HG03064 (cell line): Measurements from ENCODE around the gene CES3.
"Not testable (repeated sequence)": the region's sequence is repeated elsewhere in the genome, so short reads cannot be mapped to it uniquely, and the experiment has no call there.

Experiments used
- ATAC-seq: cut with Tn5 transposase; IDR thresholded peaks from one replicate; pipeline ENCODE4 v1.9.1; 2021; ENCODE audit warnings: low read depth; ENCODE audit not compliant: unreplicated experiment

CES3 gene

DNA sequence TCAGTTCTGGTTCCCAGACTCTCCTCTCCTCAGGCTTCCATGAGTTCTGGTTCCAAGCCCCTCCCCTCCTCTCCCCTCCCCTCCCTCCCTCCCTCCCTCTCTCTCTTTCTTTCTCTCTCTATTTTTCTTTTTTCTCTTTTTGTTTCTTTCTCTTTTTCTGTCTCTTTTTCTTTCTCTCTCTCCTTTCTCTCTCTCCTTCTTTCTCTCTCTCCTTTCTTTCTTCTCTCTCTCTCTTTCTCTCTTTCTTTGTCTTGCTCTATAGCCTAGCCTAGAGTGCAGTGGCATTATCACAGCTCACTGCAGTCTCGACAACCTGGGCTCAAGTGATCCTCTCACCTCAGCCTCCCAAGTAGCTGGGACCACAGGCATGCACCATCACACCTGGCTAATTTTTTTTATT is 796 bp upstream of the CES3 start:
- no peak for ATAC-seq

DNA sequence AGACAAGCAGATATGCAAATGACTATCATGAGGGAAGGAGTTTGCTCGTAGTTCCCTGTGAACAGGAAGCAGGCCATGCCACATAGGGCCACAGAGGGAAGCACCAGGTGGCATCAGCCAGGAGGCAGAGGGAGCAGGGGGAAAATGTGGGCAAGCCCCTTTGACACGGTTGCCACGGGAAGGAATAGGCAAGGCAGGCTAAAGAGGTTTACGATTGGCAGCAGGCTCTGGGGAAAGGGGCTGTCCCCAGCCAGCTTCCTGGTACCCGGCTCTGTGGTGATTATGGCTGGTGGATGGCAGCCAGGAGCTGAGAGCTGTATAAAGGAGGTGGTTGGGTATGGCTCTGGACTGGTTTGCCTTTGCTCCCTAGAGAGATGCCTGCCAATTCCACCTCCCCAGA is 848 bp downstream of the CES3 start:
- no peak for ATAC-seq

DNA sequence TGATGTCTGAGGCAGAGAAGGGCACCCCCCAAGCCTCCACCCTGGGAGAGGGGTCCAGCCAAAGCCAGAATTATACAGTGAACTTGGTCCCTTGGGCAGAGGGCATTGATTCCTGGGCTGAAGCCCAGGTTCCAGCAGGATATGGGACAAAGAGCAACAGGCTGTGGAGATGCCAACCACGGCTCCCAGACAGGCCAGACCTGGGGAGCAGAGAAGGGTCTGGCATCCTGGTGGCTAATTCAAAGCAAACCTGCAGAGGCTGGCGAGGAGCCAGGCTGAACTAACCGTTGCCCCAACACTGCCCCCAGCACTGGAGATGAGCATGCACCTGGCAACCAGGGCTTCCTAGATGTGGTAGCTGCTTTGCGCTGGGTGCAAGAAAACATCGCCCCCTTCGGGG is 3.0 kb downstream of the CES3 start:
- no peak for ATAC-seq

DNA sequence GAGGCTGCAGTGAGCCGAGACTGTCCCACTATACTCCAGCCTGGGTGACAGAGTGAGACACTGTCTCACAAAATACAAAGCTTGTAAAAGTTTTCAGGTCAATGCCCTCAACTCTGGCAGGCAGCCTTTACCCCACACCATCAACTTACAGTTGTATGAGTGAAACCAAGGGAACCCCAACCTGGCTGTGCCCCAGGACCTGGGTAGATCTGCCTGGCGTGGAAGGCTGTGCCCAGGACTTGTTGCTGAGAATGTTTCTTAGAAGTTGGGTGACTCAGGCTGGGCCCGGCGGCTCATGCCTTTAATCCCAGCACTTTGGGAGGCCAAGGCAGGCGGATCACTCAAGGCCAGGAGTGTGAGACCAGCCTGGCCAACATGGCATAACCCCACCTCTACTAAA is 7.8 kb downstream of the CES3 start:
- no peak for ATAC-seq

DNA sequence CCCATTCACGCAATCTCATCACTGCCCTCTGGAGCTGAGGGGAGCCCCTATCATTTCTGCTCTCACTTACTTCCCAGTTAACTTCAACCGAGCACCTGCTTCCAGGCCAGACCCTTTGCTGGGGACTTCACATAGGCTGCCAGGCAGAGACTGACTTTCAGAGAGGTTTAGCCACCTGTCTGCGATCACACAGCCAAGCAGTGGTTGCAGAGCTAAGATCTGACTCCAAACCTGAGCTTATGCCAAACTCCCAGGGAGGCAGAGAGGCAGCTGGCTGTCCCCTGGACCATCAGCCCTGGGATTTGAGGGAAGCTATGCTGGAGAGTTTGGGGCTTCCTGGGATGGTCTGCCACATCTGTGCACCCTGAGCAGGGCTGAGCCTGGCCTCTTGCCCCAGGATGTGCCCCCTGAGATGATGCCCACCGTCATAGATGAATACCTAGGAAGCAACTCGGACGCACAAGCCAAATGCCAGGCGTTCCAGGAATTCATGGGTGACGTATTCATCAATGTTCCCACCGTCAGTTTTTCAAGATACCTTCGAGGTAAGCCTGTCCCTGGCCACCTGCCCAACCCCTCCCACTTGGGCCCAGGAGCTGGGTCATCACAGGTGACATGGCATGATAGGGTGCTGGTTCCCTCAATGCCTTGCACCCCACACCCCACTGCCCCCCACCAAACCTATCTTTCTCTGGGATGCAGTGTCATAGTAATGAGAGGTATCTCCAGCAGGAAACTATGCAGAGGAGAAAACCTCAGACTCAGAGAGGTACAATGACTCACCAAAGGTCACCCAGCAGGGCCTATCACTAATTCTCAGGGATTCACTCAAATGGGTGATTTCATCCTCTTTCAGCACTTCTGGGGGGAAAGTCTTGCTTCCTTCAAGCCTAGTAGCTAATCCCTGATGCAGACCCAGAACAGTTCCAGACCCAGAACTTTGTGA is 10.0 kb downstream of the CES3 start:
- ATAC-seq = no peak

DNA sequence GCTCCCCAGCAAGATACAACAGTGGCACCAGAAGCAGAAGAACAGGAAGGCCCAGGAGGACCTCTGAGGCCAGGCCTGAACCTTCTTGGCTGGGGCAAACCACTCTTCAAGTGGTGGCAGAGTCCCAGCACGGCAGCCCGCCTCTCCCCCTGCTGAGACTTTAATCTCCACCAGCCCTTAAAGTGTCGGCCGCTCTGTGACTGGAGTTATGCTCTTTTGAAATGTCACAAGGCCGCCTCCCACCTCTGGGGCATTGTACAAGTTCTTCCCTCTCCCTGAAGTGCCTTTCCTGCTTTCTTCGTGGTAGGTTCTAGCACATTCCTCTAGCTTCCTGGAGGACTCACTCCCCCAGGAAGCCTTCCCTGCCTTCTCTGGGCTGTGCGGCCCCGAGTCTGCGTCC is 11.9 kb downstream of the CES3 start:
- ATAC-seq = no peak

DNA sequence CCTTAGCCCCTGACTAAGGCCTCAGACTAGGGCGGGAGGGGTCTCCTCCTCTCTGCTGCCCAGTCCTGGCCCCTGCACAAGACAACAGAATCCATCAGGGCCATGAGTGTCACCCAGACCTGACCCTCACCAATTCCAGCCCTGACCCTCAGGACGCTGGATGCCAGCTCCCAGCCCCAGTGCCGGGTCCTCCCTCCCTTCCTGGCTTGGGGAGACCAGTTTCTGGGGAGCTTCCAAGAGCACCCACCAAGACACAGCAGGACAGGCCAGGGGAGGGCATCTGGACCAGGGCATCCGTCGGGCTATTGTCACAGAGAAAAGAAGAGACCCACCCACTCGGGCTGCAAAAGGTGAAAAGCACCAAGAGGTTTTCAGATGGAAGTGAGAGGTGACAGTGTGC is 12.7 kb downstream of the CES3 start:
- no peak for ATAC-seq

DNA sequence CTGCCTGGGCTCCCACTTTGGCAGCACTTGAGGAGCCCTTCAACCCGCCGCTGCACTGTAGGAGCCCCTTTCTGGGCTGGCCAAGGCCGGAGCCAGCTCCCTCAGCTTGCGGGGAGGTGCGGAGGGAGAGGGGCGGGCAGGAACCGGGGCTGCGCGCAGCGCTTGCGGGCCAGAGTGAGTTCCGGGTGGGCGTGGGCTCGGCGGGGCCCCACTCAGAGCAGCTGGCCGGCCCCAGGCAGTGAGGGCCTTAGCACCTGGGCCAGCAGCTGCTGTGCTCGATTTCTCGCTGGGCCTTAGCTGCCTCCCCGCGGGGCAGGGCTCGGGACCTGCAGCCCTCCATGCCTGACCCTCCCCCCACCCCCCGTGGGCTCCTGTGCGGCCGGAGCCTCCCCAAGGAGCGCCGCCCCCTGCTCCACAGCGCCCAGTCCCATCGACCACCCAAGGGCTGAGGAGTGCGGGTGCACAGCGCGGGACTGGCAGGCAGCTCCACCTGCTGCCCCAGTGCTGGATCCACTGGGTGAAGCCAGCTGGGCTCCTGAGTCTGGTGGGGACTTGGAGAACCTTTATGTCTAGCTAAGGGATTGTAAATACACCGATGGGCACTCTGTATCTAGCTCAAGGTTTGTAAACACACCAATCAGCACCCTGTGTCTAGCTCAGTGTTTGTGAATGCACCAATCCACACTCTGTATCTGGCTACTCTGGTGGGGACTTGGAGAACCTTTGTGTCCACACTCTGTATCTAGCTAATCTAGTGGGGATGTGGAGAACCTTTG is 13.3 kb downstream of the CES3 start:
- not testable (repeated sequence) for ATAC-seq

DNA sequence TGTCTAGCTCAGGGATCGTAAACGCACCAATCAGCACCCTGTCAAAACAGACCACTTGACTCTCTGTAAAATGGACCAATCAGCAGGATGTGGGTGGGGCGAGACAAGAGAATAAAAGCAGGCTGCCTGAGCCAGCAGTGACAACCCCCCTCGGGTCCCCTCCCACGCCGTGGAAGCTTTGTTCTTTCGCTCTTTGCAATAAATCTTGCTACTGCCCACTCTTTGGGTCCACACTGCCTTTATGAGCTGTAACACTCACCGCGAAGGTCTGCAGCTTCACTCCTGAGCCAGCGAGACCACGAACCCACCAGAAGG is 13.8 kb downstream of the CES3 start:
- ATAC-seq = not testable (repeated sequence)

DNA sequence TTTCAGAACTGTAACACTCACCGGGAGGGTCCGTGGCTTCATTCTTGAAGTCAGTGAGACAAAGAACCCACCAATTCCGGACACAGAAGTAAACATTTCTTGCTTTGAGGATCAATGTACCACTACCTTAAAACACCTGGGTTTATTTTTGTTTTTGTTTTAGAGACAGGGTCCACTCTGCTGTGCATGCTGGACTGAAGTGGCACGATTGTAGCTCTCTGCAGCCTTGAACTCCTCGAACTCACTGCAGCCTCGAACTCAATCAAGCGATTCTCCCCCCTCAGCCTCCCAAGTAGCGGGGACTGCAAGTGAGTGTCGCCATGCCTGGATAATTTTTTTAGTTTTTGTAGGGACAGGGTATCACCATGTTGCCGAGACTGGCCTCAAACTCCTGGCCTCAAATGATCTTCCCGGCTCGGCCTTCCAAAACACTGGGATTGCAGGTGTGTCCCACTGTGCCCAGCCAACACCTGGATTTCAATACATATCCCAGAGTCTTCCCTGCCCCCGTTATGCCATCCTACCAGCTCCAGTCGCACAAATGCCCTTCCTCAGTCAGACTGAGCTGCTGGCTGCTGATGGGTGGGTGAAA is 14.3 kb downstream of the CES3 start:
- ATAC-seq = no peak

DNA sequence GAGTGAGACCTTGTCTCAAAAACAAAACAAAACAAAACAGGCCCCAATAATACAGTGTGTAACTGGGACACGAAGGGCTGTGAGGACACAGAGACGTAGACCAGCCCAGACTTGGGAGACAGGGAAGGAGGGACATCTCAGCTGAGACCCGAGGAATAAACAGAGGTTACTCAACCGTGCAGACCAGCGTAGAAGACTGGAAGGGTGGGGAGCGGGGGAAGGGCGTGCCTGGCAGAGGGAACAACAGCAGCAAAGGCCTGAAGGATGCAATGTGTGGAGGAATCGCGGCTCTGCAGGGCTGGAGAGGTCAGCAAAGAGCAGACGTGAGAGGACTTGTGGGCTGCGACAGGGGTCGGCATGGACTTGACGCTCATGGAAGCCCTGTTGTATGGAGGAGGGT is 15.7 kb downstream of the CES3 start:
- ATAC-seq = no peak

DNA sequence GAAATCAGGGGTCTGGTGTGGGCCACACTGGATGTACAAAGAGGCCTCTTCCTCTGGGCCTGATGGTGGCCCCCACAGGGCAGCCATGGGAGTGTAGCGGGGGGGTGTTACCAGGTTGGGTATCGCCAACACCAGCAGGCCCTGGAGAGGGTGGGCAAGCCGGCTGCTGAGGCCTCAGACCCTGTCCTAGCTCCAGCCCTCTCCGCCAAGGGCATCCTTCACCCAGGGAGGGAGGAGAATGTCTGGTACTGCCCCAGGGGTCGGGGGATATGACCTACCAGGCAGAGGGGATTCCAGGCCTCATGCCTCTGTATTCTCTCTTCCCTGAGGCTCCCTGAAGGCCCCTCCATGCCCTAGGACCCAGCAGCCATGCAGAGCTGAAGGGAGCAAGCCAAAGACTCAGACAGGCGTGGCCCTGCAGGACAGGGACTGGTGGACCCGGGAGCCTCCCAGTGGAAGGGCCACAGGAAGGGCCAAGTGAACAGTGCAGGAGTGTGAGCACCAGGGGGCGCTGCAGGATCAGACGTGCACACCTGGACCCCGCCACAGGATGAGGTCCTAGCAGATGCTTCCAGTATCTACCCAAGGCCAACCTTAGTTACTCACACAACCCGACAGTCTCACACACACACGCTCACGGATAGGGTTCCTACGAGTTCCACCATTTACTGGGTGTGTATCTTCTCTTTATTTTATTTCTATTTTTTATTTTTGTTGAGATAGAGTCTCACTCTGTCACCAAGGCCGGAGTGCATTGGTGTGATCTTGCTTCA is 16.5 kb downstream of the CES3 start:
- no peak for ATAC-seq

DNA sequence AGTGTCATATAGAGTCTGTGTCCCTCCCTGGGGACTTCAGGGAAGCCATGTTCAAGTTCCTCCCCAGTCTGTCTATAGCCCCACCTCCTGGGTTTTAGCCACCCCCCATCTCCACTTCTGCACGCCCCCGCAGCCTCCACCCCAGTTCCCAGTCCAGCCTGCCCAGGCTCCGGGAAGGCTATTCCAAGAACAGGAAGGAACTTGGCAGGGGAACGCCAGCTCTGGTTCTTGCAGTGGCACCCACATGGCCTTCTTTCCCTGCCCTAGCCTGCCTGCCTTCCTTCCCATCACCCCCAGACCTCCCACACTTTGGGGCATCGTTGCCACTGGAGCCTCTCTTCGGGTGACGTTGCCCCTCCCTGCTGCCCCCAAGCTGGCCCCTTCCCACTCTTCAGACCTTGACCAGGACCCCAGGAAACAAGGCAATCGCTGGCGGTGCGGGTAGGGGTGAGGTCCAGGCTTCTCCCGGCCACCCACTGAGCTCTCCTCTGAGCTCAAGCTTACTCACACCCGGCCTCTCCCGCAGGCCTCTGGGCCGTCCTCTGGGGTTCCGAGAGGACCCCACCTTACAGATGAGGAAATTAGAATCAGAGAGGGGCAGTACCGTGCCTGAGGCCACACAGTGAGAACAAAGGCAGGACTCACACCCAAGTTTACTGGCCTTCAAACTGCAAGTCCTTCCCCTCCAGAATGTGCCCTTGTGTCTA is 18.1 kb downstream of the CES3 start:
- ATAC-seq = no peak

DNA sequence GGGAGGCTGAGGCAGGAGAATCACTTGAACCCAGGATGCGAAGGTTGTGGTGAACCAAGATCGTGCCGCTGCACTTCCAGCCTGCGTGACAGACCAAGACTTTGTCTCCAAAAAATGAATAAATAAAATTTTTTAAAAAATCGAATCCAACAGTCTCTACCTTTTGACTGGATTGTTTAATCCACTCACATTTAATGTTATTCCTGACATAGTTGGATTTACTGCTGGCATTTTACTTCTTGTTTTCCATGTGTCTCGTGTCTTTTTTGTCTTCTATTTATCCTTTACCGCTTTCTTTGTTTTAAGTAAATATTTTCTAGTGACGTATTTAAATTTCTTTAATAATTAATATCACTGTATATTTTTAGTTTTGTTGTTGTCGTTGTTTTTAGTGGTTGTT is 22.0 kb downstream of the CES3 start:
- ATAC-seq = no peak

DNA sequence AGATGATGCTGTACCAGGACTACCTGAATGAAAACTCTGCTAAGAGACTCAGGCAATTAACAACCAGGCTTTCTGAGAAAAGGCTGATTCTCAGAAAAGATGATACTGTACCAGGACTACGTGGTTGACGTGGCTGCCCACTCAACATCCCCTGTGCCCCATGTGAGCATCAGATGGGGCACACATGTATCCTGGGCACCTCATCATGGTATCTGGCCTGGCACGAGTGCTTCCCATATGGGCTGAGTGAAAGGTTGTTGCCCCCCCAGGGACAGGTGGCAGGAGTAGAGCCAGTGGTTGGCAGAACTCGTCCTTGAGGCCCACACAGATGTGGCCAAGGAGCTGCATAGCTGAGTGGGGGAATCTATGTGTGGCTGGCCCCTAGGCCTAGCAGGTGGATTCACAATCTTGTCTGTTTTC is 23.8 kb downstream of the CES3 start:
- no peak for ATAC-seq

DNA sequence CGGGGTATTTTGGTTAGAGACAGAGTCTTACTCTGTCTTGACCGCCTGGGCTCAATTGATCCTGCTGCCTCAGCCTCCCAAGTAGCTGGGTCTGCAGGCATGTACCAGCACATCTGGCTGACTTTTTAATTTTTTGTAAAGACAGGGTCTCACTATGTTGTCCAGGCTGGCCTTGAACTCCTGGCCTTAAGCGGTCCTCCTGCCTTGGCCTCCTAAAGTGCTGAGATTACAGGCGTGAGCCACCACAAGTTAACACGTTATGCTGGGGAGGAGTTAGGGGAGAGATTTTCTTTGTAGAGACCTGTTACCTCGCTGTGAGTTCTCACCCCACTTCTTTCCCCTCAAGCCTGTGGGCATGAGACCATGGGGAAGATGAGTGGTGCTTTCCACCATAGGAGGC is 25.5 kb downstream of the CES3 start:
- no peak for ATAC-seq

DNA sequence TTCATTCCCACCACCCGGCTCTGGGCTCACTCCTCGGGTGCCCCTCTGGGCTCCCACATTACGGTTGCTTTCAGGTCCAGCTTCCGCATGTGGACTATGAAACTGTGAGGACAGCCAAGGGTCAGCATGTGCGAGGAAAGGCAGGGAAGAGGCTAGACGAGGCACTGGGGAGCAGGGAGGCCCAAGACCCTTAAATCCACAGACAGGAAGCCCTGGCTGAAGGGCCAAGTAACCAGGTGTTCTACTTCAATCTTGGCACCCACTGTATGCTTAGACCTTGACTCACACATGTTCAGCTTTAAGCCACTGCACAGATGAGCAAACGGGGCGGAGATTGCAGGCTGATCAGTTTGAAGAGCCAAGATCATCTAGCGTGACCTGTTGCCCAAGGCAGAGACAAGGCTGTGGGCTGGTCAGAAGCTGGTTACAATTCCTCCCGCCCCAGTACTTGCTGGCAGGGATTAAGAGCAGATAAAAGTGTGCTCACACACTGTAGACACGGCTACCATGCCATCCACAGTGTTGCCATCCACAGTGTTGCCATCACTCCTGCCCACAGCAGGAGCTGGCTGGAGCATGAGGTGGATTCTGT is 27.2 kb downstream of the CES3 start, which contains the start of gene CES4A:
TSS of gene CES4A (plus strand) at position 393 of the 592 bp plus-strand sequence. CDS start at position 577, 184 bp downstream.
- ATAC-seq = no peak

DNA sequence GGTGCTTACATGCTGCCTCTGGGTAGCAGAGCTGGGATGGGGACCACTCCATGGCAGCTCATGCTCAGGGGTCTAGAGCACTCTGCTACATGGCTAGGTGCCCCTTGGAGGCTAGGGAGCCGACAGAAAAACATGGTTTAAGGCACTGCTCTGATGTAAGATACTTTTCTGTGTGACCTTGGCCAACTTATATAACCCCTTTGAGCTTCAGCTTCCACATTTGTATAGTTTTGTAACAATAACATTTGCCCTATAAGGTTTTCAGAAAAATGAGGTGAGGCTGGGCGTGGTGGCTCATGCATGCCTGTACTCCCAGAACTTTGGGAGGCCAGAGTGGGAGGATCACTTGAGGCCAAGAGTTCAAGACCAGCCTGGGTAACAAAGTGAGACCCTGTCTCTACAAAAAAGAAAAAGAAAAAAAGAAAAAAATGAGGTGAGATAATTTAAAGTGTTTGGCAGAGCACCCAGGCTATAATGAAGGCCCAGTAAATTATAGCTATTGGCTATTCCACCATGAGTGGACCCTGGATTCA is 30.5 kb downstream of the CES3 start:
- no peak for ATAC-seq

DNA sequence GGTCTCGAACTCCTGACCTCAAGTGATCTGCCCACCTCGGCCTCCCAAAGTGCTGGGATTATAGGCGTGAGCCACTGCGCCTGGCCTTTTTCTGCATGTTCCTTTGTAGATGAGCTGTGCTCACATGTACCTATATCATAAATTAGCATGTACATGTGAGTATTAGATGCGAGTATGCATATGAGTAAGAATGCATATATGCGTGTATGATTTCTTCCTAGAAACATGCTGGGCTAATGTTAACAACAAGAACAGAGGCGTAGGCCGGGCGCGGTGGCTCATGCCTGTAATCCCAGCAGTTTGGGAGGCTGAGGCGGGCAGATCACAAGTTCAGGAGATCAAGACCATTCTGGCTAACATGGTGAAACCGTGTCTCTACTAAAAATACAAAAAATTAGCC is 32.5 kb downstream of the CES3 start:
- not testable (repeated sequence) for ATAC-seq
